Activated gamma-delta T cell treated with anti-CD3 and anti-CD28 coated beads, Interleukin-2, amount 50 U/mL, for 16 hours (primary cell): ENCODE results near the gene GBF1.
A peak's percentile ranks its signal among the peaks of the same experiment; 100 is the strongest.

Source experiments
- DNase-seq: peaks from one replicate; pipeline ENCODE4 v3.0.0-alpha.2; 2020; ENCODE audit warnings: low read depth

The GBF1 gene

DNA sequence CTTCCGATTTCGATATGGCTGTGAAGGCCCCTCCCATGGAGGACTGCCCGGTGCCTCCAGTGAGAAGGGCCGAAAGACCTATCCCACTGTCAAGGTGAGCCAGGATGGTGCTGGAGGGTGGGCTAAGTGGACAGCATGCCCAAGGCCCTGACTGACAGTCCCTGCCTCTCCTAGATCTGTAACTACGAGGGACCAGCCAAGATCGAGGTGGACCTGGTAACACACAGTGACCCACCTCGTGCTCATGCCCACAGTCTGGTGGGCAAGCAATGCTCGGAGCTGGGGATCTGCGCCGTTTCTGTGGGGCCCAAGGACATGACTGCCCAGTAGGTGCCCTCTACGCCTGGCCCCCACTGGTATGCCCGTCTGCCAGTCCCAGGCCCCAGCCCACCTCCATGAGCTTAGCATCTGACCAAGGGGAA, 151.4 kb downstream of the GBF1 start:
- DNase-seq = no peak

DNA sequence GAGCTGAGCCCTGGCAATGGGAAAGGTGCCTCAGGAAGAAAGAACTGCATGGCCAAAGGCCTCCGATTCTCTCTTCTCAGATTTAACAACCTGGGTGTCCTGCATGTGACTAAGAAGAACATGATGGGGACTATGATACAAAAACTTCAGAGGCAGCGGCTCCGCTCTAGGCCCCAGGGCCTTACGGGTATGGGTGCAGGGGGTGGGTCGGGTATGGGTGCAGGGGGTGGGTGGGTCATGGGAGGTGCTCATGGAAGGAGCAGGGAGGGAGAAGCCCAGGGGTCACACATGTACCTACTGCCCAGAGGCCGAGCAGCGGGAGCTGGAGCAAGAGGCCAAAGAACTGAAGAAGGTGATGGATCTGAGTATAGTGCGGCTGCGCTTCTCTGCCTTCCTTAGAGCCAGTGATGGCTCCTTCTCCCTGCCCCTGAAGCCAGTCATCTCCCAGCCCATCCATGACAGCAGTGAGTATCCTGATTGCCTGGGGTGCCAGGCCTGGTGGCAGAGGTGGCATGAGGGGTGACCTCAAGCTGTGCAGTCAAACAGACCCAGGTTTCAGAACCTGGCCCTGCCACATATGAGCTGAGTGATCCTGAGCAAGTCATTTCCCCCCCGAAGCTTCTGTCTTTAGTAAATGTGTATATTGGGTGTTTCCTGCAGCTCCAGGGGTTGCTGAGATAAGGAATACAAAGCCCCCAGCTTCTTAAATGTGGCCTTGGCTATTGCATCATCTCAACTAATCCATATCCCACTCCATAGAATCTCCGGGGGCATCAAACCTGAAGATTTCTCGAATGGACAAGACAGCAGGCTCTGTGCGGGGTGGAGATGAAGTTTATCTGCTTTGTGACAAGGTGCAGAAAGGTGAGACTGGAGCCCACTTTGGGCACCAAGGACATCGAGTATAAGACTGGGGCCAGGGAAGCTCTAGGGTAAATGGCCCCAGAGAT, 152.2 kb downstream of the GBF1 start:
- no peak for DNase-seq

DNA sequence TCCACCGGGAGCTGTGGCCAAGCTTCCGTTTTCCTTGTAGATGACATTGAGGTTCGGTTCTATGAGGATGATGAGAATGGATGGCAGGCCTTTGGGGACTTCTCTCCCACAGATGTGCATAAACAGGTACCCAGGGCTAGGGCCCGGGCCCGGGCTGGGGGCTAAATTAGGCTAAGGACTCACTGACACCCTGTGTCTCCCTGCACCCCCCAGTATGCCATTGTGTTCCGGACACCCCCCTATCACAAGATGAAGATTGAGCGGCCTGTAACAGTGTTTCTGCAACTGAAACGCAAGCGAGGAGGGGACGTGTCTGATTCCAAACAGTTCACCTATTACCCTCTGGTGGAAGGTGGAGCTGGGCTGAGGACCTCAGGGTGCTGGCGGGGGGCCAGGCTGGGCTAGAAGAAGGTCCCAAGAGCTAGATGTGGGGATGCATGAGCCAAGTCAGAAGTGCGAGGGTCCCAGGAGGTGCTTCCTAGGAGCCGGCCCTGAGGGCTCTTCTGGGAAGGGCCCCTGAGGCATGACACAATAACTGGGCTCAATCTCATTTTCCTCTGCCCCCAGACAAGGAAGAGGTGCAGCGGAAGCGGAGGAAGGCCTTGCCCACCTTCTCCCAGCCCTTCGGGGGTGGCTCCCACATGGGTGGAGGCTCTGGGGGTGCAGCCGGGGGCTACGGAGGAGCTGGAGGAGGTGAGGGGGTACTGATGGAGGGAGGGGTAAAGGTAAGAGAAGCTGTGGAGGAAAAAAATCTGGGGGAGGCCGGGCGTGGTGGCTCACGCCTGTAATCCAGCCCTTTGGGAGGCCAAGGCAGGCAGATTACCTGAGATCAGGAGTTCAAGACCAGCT, 153.1 kb downstream of the GBF1 start:
- DNase-seq = no peak

DNA sequence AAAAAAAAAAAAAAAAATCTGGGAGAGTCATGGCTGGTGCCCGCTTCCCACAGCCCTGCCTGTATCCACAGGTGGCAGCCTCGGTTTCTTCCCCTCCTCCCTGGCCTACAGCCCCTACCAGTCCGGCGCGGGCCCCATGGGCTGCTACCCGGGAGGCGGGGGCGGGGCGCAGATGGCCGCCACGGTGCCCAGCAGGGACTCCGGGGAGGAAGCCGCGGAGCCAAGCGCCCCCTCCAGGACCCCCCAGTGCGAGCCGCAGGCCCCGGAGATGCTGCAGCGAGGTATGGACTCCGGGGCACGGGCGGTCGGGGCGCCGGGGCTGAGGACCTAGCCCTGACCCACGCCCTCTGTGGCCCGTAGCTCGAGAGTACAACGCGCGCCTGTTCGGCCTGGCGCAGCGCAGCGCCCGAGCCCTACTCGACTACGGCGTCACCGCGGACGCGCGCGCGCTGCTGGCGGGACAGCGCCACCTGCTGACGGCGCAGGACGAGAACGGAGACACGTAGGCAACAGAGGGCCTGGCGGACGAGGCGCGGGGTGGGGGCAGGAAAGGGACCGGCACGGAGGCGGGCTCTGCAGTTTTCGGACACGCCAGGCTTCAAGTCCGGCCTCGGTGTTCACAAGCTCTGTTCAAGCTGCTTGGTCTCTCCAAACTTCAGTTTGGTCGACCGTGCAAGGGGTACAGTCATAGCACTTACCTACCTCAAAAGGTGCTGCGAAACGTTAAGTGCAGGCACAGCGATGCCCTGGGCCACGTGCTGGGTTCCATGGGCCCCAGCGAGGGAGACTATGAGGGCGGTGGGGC, 154.1 kb downstream of the GBF1 start:
- DNase-seq = peak; percentile 80

DNA sequence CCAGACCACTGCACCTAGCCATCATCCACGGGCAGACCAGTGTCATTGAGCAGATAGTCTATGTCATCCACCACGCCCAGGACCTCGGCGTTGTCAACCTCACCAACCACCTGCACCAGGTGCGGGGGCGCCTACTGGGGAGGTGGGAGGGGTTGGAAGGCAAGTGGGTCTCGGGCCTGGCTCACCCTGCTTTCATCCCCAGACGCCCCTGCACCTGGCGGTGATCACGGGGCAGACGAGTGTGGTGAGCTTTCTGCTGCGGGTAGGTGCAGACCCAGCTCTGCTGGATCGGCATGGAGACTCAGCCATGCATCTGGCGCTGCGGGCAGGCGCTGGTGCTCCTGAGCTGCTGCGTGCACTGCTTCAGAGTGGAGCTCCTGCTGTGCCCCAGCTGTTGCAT, 154.7 kb downstream of the GBF1 start:
- no peak for DNase-seq

DNA sequence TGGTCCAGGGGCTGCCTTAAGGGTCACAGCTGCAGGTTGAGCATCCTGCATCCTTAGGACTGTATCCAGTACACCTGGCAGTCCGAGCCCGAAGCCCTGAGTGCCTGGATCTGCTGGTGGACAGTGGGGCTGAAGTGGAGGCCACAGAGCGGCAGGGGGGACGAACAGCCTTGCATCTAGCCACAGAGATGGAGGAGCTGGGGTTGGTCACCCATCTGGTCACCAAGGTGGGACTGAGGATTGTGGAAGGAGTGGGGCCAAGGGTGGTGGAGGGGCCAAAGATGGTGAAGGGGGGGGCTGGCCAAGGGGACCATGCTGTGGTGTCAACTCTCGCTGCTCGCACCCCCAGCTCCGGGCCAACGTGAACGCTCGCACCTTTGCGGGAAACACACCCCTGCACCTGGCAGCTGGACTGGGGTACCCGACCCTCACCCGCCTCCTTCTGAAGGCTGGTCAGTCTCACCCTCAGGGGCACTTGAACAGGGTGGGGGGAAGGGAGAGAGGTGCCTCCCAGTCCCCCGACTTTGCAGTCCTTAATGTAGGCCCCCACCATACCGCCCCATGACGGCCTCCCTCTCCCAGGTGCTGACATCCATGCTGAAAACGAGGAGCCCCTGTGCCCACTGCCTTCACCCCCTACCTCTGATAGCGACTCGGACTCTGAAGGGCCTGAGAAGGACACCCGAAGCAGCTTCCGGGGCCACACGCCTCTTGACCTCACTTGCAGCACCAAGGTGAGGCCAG, 155.4 kb downstream of the GBF1 start:
- no peak for DNase-seq

DNA sequence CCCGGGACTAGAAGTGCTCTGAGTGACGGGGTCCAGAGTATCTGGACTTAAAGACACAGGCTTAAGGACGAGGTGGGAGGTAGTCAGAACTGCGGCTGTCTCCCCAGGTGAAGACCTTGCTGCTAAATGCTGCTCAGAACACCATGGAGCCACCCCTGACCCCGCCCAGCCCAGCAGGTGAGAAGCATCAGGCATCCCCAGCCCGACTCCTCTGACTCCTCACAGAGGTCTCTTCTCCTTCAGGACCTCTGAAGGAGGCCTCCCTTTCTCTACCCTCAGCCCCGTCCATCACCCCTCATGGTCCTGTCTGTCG, 156.0 kb downstream of the GBF1 start:
- no peak for DNase-seq

DNA sequence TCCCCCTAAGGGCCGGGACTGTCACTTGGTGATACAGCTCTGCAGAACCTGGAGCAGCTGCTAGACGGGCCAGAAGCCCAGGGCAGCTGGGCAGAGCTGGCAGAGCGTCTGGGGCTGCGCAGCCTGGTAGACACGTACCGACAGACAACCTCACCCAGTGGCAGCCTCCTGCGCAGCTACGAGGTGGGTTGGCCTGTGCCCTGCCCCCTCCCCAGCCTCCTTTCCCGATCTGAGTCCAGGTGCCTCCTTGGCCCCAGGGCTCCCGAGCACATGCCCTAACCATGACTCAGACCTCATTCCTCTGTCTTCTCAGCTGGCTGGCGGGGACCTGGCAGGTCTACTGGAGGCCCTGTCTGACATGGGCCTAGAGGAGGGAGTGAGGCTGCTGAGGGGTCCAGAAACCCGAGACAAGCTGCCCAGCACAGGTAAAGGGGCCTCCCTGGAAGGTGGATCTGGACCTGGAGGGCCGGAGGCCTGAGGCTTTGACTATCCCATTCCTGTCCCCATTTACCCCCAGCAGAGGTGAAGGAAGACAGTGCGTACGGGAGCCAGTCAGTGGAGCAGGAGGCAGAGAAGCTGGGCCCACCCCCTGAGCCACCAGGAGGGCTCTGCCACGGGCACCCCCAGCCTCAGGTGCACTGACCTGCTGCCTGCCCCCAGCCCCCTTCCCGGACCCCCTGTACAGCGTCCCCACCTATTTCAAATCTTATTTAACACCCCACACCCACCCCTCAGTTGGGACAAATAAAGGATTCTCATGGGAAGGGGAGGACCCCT, 156.6 kb downstream of the GBF1 start:
- no peak for DNase-seq

DNA sequence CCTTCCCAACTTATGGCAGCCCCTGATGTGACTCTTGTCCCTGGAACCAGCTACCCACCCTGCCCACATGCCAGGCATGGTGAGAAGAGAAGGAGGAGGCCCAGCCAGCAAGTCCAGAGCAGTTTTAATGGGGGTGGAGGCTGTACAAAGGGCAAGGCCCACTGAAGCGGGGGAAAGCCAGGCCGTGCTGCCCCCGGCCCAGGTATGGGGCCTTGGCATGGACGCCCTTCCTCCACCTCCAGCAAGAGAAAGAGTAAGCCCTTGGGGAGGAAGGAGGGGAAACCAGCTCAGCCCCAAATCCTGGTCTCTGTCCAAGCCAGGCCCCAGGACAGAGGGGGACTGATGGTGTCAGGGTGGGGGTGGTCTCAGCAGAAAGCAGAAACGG, 157.2 kb downstream of the GBF1 start:
- no peak for DNase-seq

DNA sequence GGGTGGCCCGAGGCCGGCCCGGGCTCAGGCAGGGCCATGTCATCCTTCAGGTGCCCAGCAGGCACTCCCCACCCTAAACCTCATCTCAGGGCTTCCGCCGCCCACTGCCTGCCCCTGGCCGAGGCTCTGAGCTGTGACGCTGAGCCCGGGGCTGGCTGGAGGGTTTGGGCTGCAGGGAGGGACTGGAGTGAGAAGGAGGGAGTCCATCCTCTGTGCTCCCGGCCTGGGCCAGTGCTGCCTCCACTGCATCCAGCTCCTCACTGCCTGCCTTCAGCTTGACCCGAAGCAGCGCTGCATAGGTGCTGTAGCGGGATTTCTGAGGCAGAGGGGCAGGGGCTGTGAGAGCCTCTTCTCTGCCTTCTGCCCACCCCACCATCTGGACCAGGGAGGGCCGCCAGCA, 157.8 kb downstream of the GBF1 start:
- no peak for DNase-seq

DNA sequence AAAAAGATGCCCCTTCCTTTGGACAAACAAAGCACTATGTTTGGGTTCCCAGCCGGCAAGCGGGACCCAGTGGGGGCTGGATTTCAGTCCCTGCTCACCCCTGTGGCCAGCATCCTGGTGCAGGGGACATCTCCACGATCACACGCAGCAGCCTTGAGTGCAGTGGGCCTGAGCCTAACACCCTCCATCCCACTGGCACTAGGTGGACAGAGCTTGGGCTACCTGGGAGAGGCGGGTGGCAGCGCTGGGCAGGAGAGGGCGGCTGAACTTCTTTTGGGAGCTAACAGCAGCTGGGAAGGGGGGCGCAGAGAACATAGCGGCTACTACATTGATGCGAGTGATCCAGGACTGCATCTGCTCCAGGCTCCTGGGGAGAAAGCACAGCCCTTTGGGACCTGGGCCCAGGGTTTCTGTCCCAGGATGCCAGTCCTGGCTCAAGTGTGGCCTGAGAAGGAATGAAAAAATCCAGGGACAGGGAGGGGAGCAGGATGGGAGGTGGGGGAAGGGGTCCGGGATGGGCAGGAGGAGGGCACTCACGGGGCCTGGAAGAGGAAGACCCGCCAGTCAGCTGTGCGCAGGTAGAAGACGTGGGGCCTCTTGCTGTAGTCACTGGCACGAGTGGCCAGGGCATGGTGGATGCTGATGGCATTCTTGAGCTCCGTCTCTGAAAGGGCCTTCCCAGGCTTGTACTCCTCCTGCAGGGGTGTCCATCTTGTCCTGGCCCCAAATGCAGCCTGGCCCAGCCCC, 159.2 kb downstream of the GBF1 start:
- DNase-seq = no peak

DNA sequence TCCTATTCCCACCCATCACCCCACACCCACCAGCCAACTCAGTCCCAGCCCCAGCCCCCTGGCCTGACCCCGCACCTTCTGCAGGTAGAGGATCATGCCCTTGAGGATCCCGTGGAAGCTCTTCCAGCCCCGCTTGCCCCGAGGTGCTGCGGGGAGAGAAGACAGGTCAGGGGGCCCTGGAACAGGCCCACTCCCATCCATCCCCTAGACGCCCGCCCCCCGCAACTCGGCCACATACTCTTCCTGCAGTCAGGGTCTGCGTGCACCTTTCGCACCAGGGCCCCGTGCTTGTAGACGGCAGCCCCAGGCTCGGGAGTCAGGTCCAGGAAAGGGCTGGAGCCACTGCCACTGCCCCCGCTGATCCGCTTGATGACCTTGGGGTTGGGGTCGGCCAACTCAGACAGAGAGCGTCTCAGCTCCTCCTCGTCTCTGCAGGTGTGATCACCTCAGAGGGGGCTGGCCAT, 159.8 kb downstream of the GBF1 start:
- DNase-seq = no peak

DNA sequence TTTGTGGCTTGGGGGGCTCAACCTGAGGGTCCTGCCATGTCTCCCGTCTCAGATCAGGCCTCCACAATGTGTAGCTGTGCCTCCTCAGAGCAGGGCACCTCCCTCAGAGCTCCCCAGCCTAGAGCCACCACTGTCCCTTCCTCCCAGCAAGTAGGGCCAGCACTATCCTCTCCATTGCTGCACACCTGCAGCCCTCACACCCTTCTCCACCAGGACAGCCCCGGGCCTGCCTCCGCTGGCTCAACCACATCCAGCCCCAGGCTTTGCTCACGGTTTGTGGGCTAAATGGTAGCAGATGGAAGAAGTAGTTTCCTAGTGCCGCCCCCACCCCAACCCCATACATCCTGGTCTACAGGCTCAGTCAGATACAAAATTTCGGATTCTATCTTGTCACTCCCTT, 160.3 kb downstream of the GBF1 start:
- DNase-seq = no peak

DNA sequence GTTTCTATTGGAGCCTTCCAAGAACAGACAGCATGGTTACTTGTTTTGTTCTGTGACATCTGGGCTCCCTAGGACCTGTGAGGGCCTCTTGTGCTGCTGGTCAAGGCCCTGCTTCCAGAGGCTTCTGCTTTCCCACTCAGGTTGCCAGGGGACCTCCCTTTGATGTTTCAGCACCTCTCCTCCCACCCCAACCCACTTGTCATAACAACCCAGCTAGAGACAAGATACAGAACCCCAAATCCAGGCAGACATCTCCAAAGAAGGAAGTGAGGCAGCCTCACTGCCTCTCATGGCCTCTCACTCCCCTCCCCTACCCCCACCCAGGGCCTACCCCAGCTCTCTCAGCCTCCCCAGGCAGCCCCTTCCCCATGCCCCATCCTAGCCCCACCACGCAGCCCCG, 161.5 kb downstream of the GBF1 start:
- no peak for DNase-seq

DNA sequence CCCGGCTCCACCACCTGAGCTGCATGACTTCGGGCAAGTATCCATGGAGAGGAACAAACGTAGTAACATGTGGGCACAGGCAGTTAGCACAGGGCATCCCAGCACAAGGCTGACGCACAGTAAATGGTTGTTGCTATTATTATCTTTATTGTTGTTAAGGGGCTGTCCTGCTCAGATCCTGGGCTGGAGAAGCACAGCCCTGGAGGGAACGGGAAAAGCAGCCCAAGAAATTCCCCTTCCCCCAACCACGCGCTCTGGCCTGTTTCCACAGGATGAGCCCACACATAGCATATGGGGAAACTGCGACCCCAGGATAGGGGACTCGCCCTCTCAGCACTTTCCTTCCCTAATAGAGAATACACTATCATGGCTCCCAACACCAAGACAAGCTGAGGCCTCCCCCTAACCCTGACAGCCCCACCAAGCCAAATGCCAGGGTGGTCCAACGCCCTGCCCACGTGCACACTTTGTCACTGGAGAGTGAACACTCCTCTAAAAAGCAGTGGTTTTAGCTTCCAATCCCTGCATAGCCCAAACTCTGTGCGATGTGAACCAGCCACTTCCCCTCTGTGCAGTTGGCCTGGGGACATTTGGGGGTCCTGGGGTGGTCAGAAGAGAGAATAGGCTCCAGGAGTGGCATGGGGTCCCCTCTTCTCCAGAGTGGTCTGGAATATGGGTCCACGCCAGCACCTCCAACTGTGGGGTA, 162.2 kb downstream of the GBF1 start:
- no peak for DNase-seq

DNA sequence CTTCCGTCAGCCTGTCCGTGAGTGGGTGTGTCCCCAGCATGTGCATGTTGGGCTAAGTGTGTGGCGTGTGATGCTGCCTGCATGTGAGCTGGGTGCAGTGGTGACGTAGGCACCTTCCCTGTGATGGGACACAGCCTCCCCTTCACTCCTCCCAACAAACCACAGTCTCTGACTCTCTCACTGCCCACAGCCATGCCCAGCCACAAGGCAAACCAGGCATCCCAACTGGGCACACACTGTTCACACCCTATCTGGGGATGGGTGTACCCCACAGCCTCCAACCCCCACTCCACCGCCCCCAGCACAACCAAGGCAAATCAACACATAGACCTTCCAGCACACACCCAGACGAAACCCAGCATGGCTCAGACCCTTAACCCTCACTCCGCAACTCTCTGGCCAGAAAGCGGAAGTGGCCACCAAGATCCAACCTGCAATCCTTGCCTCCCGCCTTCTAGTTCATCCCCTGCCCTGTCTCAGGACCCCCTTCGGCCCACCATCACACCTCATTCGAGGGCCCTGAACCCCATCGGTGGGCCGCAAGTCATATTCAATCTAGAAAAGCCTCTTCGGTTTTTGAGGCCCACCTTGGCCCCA, 162.9 kb downstream of the GBF1 start:
- DNase-seq = no peak

DNA sequence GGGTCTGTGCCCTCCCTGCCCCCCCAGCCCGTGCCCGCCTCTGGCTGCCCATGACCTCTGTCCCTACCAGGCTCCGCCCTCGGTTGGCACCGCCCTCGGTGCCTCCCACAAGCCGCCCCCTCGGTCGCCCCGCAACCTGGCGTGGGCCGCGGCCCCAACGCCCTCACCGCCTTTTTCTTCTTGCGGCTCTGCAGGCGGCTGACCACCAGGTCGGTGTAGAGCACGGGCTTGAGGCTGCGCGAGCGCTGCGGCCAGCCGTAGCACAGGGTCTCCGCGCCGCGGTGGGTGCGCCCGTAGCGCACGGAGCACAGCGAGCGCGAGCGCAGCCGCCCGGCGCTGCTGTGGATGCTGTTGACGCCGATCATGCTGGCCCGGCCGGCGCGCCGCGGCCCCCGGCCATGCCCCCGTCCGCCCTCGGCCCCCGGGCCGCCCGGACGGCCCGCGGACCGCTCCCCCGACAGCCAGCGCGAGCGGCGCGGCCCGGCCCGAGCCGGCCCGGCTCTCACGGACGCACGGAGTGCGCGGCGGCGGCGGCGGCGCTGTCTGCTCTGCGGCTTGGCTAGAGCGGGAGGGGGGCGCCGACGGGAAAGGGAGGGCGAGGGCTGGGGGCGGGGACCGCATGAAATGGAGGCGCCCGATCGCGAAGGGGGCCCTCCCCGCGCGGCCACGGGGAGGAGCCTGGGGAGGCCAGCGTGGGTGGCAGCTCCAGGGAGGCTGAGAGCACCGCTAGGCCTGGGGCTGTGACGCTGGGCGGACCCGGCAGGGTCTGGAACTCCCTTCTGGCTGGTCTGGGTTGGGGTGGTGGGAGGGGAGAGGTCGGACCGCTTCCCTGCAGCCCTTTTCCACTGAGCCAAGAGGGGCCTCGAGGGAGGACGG, 163.6 kb downstream of the GBF1 start:
- peak; percentile 67 for DNase-seq
